Smooth muscle cell (in vitro differentiated cells): ENCODE data around the gene MYOZ1. TPM values are rescaled to one million over a fixed set of nuclear protein-coding genes. Genes with fewer than 3 reads are reported as not detected.
"Not testable (repeated sequence)": the region's sequence is repeated elsewhere in the genome, so short reads cannot be mapped to it uniquely, and the experiment has no call there.

Experiments
- DNase-seq: peaks from one replicate; lab custom pipeline; 2025; ENCODE audit not compliant: unreplicated experiment; lab: John Stamatoyannopoulos, UW
- H2AFZ ChIP-seq: fragments of 200-600 bp; sonication (generic); 2 replicates; pipeline ENCODE4 v1.6.0; 2016; ENCODE audit warnings: antibody characterized with exemption, low read depth, mild to moderate bottlenecking
- H3F3A ChIP-seq: fragments of 200-600 bp; sonication (generic); 2 replicates; pipeline ENCODE4 v1.6.0; 2017; ENCODE audit warnings: antibody characterized with exemption, low read depth
- H3K27ac ChIP-seq: fragments of 200-600 bp; sonication (generic); 2 replicates; pipeline ENCODE4 v1.5.1; 2016; ENCODE audit warnings: low read depth, mild to moderate bottlenecking
- H3K27me3 ChIP-seq: fragments of 200-600 bp; sonication (generic); 2 replicates; pipeline ENCODE4 v1.6.1; 2016; ENCODE audit warnings: low read depth, mild to moderate bottlenecking
- H3K36me3 ChIP-seq: fragments of 200-600 bp; sonication (generic); 2 replicates; pipeline ENCODE4 v1.5.1; 2016; ENCODE audit warnings: low read depth
- H3K4me1 ChIP-seq: fragments of 200-600 bp; sonication (generic); 2 replicates; pipeline ENCODE4 v1.5.1; 2016; ENCODE audit warnings: low read depth
- H3K4me2 ChIP-seq: fragments of 200-600 bp; sonication (generic); 2 replicates; pipeline ENCODE4 v1.6.0; 2016; ENCODE audit warnings: mild to moderate bottlenecking
- H3K4me3 ChIP-seq: fragments of 200-600 bp; sonication (generic); 2 replicates; pipeline ENCODE4 v1.5.1; 2016; ENCODE audit warnings: mild to moderate bottlenecking
- H3K79me2 ChIP-seq: fragments of 200-600 bp; sonication (generic); 2 replicates; pipeline ENCODE4 v1.6.0; 2016; ENCODE audit warnings: low read depth, mild to moderate bottlenecking
- H3K9ac ChIP-seq: fragments of 200-600 bp; sonication (generic); 2 replicates; pipeline ENCODE4 v1.6.0; 2016; ENCODE audit warnings: low read depth
- H3K9me3 ChIP-seq: fragments of 200-600 bp; sonication (generic); replicated peaks from 2 replicates; pipeline ENCODE4 v1.5.1; 2016; ENCODE audit warnings: low read depth
- H4K20me1 ChIP-seq: fragments of 200-600 bp; sonication (generic); 2 replicates; pipeline ENCODE4 v1.6.0; 2016; ENCODE audit warnings: low read depth
- WGBS: methylation state at CpG from one replicate; pipeline ENCODE4 v1.1.7; 2016; ENCODE audit warnings: low lambda C conversion rate; 5-methylcytosine and 5-hydroxymethylcytosine counted together
- polyA plus RNA-seq: library from polyadenylated mRNA; unstranded; fragments of >200 nt; fragmentation: Nextera tagmentation; extraction: Ambion mirVana; gene quantifications from 2 replicates; pipeline ENCODE4 v1.2.1, GENCODE V29; 2016
- total RNA-seq: library from RNA; depleted of rRNA; stranded (reverse); fragments of >200 nt; gene quantifications from 2 replicates; pipeline ENCODE4 v1.2.3, GENCODE V29; 2014
- TF ChIP-seq, protein P1 (sequence below): fragments of 200-600 bp; sonication (generic); IDR thresholded peaks from 2 replicates; pipeline ENCODE4 v1.5.1; 2017; ENCODE audit warnings: borderline replicate concordance, mild to moderate bottlenecking, antibody characterized with exemption; ENCODE audit not compliant: insufficient read depth, poor library complexity, severe bottlenecking

Gene MYOZ1, protein sequence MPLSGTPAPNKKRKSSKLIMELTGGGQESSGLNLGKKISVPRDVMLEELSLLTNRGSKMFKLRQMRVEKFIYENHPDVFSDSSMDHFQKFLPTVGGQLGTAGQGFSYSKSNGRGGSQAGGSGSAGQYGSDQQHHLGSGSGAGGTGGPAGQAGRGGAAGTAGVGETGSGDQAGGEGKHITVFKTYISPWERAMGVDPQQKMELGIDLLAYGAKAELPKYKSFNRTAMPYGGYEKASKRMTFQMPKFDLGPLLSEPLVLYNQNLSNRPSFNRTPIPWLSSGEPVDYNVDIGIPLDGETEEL
- total RNA-seq (2.4 and 3.9 TPM in 2 replicates), polyA plus RNA-seq (1.7 and 5.6 TPM in 2 replicates)

DNA sequence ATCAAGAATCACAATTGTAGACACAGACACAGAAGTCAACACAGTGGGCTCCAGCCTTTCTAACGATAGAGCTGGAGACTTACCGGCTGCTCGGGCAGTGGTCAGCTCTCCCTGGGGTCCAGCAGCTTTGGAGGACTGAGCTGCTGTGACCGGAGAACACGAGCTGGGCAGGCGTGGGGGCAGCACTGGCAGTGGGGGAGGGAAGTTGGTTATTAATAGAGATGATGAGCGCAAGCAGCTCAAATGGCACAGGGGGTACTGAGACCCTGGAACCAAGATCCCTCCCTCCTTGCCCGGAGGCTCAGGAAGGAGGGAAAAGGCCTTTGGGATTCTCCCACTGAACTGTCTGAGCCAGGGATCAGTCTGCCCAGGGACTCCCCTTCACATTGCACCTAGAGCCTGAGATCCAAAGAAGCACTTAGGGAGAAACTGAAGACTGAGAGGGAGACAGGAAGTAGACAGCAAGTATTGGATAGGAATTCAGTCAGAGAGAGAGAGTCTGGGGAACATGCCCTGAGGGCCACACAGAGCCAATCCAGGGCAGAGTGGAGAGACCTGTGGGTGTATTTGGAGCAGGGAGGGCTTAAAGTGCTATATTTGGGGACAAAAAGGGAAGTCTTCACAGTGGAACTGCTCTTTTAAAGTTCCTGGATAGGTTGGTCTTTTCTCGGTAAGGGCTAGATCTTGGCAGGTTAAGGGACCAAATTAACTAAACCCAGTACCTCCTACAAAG is at the start of gene MYOZ1:
Gene MYOZ1 (minus strand): TSS at position 147 of the 733 bp plus-strand sequence. CDS start 1,457 bp downstream, outside the sequence.
- Histone ChIP-seq H3K4me1 (no peaks in the 10 kb centered on the region), H2AFZ (peak within 1 kb of the TSS; percentile 64), H3K27ac (peak within 1 kb of the TSS; percentile 25), H3K36me3 (no peaks in the 10 kb centered on the region), H3K4me3 (no peak within 1 kb of the TSS), H3K79me2 (no peaks in the 10 kb centered on the region), H3K4me2 (no peak within 1 kb of the TSS), H3K9me3 (no peaks in the 10 kb centered on the region), H3K27me3 (no peaks in the 10 kb centered on the region), H4K20me1 (no peaks in the 10 kb centered on the region), H3K9ac (peak within 1 kb of the TSS; percentile 29), H3F3A (no peaks in the 10 kb centered on the region)
- TF ChIP-seq, protein P1, sequence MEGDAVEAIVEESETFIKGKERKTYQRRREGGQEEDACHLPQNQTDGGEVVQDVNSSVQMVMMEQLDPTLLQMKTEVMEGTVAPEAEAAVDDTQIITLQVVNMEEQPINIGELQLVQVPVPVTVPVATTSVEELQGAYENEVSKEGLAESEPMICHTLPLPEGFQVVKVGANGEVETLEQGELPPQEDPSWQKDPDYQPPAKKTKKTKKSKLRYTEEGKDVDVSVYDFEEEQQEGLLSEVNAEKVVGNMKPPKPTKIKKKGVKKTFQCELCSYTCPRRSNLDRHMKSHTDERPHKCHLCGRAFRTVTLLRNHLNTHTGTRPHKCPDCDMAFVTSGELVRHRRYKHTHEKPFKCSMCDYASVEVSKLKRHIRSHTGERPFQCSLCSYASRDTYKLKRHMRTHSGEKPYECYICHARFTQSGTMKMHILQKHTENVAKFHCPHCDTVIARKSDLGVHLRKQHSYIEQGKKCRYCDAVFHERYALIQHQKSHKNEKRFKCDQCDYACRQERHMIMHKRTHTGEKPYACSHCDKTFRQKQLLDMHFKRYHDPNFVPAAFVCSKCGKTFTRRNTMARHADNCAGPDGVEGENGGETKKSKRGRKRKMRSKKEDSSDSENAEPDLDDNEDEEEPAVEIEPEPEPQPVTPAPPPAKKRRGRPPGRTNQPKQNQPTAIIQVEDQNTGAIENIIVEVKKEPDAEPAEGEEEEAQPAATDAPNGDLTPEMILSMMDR = no peak
- WGBS = 74% methylated on average over 9 of the region's 9 CpGs
- no peak for DNase-seq

DNA sequence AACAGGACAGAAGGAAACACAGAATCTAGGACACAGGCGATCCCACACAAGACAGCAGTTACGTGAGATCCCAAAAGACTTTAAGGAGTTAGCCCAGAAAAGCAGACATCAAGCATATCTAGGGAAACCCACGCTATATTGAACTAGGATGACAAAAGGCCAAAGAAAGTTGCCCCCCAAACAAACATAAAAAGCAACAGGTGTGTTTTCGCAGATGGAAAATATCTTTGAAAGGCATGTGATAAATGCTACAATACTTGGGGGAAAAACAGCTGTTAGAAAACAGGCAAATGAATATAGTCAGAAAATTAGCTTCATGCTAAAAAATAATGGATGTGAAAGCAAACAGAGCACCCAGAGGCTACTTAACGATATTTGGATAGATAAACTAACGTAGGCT is 49.5 kb upstream of the MYOZ1 start:
- not testable (repeated sequence) for H3K36me3 ChIP-seq, H3K4me2 ChIP-seq, DNase-seq, H3K27me3 ChIP-seq, H3F3A ChIP-seq, H3K4me1 ChIP-seq, H4K20me1 ChIP-seq, H3K9me3 ChIP-seq, H2AFZ ChIP-seq, H3K4me3 ChIP-seq, H3K27ac ChIP-seq, H3K9ac ChIP-seq, H3K79me2 ChIP-seq
- 97% methylated on average over 6 of the region's 6 CpGs for WGBS

DNA sequence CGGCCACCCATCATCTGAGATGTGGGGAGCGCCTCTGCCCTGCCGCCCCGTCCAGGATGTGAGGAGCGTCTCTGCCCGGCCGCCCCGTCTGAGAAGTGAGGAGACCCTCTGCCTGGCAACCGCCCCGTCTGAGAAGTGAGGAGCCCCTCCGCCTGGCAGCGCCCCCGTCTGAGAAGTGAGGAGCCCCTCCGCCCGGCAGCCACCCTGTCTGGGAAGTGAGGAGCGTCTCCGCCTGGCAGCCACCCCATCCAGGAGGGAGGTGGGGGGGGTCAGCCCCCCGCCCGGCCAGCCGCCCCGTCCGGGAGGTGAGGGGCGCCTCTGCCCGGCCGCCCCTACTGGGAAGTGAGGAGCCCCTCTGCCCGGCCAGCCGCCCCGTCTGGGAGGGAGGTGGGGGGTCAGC is 48.3 kb upstream of the MYOZ1 start:
- WGBS = 100% methylated on average over 5 of the region's 28 CpGs

DNA sequence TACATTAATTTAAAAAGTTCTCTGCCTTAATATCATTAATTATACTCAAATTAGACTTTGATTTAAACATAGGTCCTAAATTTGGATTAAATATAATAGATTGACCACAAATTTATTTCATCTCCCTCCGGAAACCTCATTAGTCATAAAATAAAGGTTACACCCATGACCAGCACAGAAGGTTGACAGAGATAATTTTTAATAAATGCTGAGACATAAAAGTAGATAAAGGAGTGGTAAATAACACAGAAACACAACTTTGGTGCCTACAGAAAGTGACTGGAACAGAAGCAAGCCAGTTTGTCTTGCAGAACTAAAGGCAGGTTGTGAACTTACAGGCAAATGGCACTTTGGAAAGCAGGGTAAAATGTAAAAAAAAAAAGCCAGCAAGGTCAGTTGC is 46.4 kb upstream of the MYOZ1 start:
- not testable (repeated sequence) for H3K4me2 ChIP-seq, H3K4me1 ChIP-seq, H3K9ac ChIP-seq, H3K9me3 ChIP-seq, H3K36me3 ChIP-seq, H3K79me2 ChIP-seq, H3F3A ChIP-seq, H3K4me3 ChIP-seq, H3K27ac ChIP-seq, H3K27me3 ChIP-seq, H4K20me1 ChIP-seq, DNase-seq, H2AFZ ChIP-seq
- WGBS = 94% methylated on average over 1 of the region's 1 CpG

More for the DNA sequence above, 48.3 kb upstream of the MYOZ1 start:
- H3K27me3 ChIP-seq, H3K79me2 ChIP-seq, H3K4me3 ChIP-seq, H2AFZ ChIP-seq, H3K4me1 ChIP-seq, H4K20me1 ChIP-seq, DNase-seq, H3K27ac ChIP-seq, H3K4me2 ChIP-seq, H3F3A ChIP-seq, H3K9ac ChIP-seq, H3K9me3 ChIP-seq, H3K36me3 ChIP-seq: not testable (repeated sequence)

DNA sequence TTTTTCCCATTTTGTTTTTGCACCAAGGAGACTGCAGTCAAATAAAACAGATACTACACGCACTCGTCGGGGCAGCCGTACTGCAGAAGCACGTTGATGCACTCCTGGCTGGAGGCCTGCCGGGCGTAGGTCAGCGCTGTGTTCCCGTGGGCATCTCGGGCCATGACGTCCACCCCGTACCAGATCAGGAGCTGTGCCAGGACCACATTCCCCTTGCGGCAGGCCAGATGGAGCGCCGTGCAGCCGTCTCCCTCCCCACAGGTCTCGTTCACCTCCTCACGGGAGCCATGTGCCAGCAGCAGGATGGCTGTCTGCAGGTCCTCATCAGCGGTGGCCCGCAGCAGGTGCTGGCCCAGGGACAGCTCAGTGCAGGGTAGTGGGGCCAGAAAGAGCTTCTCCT is 33.3 kb upstream of the MYOZ1 start:
- H3K27ac ChIP-seq, H4K20me1 ChIP-seq, H3K79me2 ChIP-seq, H3K36me3 ChIP-seq, H3K9ac ChIP-seq, H3K4me2 ChIP-seq, H3K4me3 ChIP-seq, H3F3A ChIP-seq, DNase-seq, H3K4me1 ChIP-seq, H2AFZ ChIP-seq, H3K27me3 ChIP-seq, H3K9me3 ChIP-seq: not testable (repeated sequence)
- WGBS = 95% methylated on average over 10 of the region's 20 CpGs

DNA sequence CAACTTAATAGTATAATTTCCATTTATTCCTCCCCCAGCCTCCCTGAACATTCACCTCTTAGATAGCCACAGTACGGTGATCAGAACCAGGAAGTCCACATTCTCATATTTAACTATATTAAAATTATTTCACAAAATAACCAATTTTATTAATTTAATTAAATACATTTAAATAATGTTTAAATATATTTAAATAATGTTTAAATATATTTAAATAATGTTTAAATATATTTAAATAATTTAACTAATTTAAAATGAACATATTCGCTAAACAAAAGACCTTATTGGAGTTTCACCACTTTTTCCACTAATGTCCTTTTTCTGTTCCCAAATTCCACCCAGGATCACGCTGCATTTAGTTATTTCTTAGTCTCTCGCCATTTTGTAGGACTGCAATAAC is 27.1 kb upstream of the MYOZ1 start:
- H3K79me2 ChIP-seq, H4K20me1 ChIP-seq, H3K4me1 ChIP-seq, H3K27ac ChIP-seq, H3K4me2 ChIP-seq, H3K4me3 ChIP-seq, H2AFZ ChIP-seq, H3K9me3 ChIP-seq, H3K27me3 ChIP-seq, H3F3A ChIP-seq, DNase-seq, H3K36me3 ChIP-seq, H3K9ac ChIP-seq: not testable (repeated sequence)
- WGBS = 100% methylated on average over 4 of the region's 4 CpGs

DNA sequence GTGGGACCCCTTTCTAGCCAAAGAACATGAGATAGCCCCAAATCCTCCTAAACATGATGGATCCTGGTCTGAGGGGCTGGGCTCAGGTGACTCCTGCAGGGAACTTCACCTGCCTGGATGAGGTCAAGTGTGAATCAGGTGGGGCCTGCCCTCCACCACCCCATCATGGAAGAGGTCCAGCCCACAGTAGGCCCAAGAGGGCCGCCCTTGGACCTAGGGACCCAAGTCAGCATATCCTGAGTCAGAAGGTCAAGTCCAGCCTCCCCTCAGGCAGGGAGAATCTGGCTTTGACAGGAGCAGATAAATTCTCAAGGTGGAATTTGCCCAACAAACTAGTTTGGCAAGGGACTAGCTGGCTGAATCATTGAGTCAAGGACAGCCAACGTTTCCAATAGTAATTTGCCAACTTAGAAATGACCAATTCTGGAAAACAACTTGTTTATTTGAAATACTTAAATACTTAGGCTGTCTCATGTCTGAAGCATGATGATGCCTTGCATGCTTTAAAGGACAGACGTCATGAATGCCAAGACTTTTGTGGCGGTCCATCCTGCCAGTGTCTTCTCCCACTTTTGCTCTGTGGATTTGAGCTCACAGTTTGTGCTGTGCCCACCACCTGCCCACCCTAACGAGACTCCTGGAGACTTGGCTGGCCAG is 25.0 kb upstream of the MYOZ1 start:
- not testable (repeated sequence) for DNase-seq

More for the DNA sequence above, 25.0 kb upstream of the MYOZ1 start:
- not testable (repeated sequence) for H3K4me2 ChIP-seq, H3K36me3 ChIP-seq, H3K9me3 ChIP-seq, H2AFZ ChIP-seq, H3K4me1 ChIP-seq, H3F3A ChIP-seq, H3K9ac ChIP-seq, H3K27me3 ChIP-seq, H3K4me3 ChIP-seq, H3K79me2 ChIP-seq, H4K20me1 ChIP-seq, H3K27ac ChIP-seq
- WGBS = 66% methylated on average over 5 of the region's 5 CpGs
